Body of pancreas (tissue), 4 donors: ENCODE data around the gene PRKAB1. TPM values are rescaled to one million over a fixed set of nuclear protein-coding genes. Genes with fewer than 3 reads are reported as not detected.
"Not testable (repeated sequence)": the region's sequence is repeated elsewhere in the genome, so short reads cannot be mapped to it uniquely, and the experiment has no call there.

Experiments used
- ATAC-seq: fragments of 150-250 bp; one replicate; pipeline ENCODE4 v1.9.1; 2016
- DNase-seq, 4 donors: peaks; one replicate each; pipeline ENCODE4 v3.0.0-alpha.2; 2019
- H3K27ac ChIP-seq, 4 donors: fragments of 200-600 bp; sonication (generic); 1 replicate in 3 of 4; 2 replicates in 1 of 4; pipeline versions ENCODE4 v1.5.1 to v1.6.1; 2016 to 2019; ENCODE audit warnings: mild to moderate bottlenecking in 1 of 4, mixed read lengths in 1 of 4, moderate library complexity in 1 of 4
- H3K27me3 ChIP-seq, 2 donors: fragments of 200-600 bp; sonication (generic); one replicate each; pipeline ENCODE4 v1.6.0; 2016; ENCODE audit warnings: mild to moderate bottlenecking in 1 of 2
- H3K36me3 ChIP-seq, 2 donors: fragments of 200-600 bp; sonication (generic); replicated peaks in 1 of 2; 2 replicates each; pipeline ENCODE4 v1.5.1; 2016; ENCODE audit warnings: low read depth in 2 of 2; ENCODE audit not compliant: insufficient read depth in 1 of 2
- H3K4me1 ChIP-seq: fragments of 200-600 bp; sonication (generic); one replicate; pipeline ENCODE4 v1.6.0; 2016
- H3K4me3 ChIP-seq, 2 donors: fragments of 200-600 bp; sonication (generic); 1 replicate in 1 of 2; 2 replicates in 1 of 2; pipeline ENCODE4 v1.5.1; 2016 to 2019
- H3K9me3 ChIP-seq, 3 donors: fragments of 200-600 bp; sonication (generic); 1 replicate in 2 of 3; 2 replicates in 1 of 3; pipeline ENCODE4 v1.5.1; 2016
- CTCF ChIP-seq, 7 experiments: fragments of 450-650 bp in 4 of 7; fragments of 200-600 bp in 3 of 7; sonication (generic) in 3 of 7; IDR thresholded peaks; one replicate each; pipeline ENCODE4 v1.5.1; 2016 to 2019; ENCODE audit warnings: antibody characterized with exemption in 7 of 7
- POLR2A ChIP-seq, 3 donors: fragments of 450-650 bp; IDR thresholded peaks; one replicate each; pipeline ENCODE4 v1.6.1; 2016; ENCODE audit warnings: antibody characterized with exemption in 3 of 3, mild to moderate bottlenecking in 2 of 3
- WGBS, 2 donors: methylation state at CpG; one replicate each; pipeline ENCODE4 v1.1.5; 2017; 5-methylcytosine and 5-hydroxymethylcytosine counted together
- intact Hi-C: fragments of 100-400 bp; cut with DNase I; formaldehyde crosslinking; loops from one replicate; pipeline ENCODE4 v1.15.1; 2023
- total RNA-seq, 2 donors: library from RNA; depleted of rRNA; stranded (reverse); fragments of >200 nt; gene quantifications; one replicate each; pipeline ENCODE4 v1.1.0, GENCODE V29; 2016

Gene PRKAB1
- total RNA-seq: 10 to 100 TPM; 13.5 to 20.5 TPM

GRCh38 chr12:119667577-119668323, at the start of gene PRKAB1:
TSS of gene PRKAB1 (plus strand) at chr12:119668133. CDS start at chr12:119668245, 112 bp downstream.
- Histone ChIP-seq H3K9me3 (no peaks in the 10 kb centered on the region), H3K4me1 (peaks cover 38% of the 10 kb centered on the region), H3K27ac (peak within 1 kb of the TSS; percentile 91 to 96 (median 94)), H3K4me3 (peak within 1 kb of the TSS; percentile 84 to 94), H3K27me3 (no peaks in the 10 kb centered on the region), H3K36me3 (peaks cover 0 to 3% of the 10 kb centered on the region in 2 donors)
- DNase-seq (peak; percentile 97 to 99 (median 99)), ATAC-seq (peak; percentile 98)
- intact Hi-C loops: loop anchor here (10.0 kb wide), 1 partner anchor 117 kb away; no protein-coding TSS in a partner anchor
- WGBS, 2 donors: 0% methylated on average over 32 to 68 of the region's 69 CpGs
- TF ChIP-seq POLR2A (IDR thresholded peaks at IDR 0.05): peak; percentile 83 to 96 (median 92)
- peak; percentile 86 to 98 (median 96) for TF ChIP-seq CTCF (IDR thresholded peaks at IDR 0.05)

GRCh38 chr12:119618328-119618896, 49.5 kb upstream of the PRKAB1 start:
- H3K27me3 ChIP-seq, H3K9me3 ChIP-seq, H3K4me1 ChIP-seq, H3K36me3 ChIP-seq, H3K27ac ChIP-seq, DNase-seq, H3K4me3 ChIP-seq, ATAC-seq, intact Hi-C loops: not testable (repeated sequence)
- WGBS, 2 donors: 77 to 90% methylated on average over 1 of the region's 1 CpG

GRCh38 chr12:119620490-119620889, 47.4 kb upstream of the PRKAB1 start:
- 54% methylated on average over 1 of the region's 1 CpG for WGBS, 2 donors
- ATAC-seq: no peak

GRCh38 chr12:119621878-119622277, 46.1 kb upstream of the PRKAB1 start:
- no peak overlapping the region for H3K27ac ChIP-seq
- H3K36me3 ChIP-seq: no peaks in the 10 kb centered on the region
- no peaks in the 10 kb centered on the region for H3K4me1 ChIP-seq
- peaks cover 0 to 8% (median 0%) of the 10 kb centered on the region in 3 donors for H3K9me3 ChIP-seq
- DNase-seq (no peak), ATAC-seq (no peak)
- no peak overlapping the region for H3K4me3 ChIP-seq
- WGBS, 2 donors: 18 to 22% methylated on average over 2 of the region's 2 CpGs
- intact Hi-C loops: no loop called here
- TF ChIP-seq POLR2A (IDR thresholded peaks at IDR 0.05) (no peak), CTCF (IDR thresholded peaks at IDR 0.05) (no peak)
- H3K27me3 ChIP-seq: no peaks in the 10 kb centered on the region

More at GRCh38 chr12:119620490-119620889, 47.4 kb upstream of the PRKAB1 start:
- Histone ChIP-seq H3K4me1 (no peaks in the 10 kb centered on the region), H3K36me3 (no peaks in the 10 kb centered on the region), H3K27me3 (no peaks in the 10 kb centered on the region), H3K27ac (no peak overlapping the region), H3K9me3 (peaks cover 0 to 8% (median 0%) of the 10 kb centered on the region in 3 donors), H3K4me3 (no peak overlapping the region)
- no peak for DNase-seq
- intact Hi-C loops: no loop called here
- TF ChIP-seq POLR2A (IDR thresholded peaks at IDR 0.05) (no peak), CTCF (IDR thresholded peaks at IDR 0.05) (no peak)

- intact Hi-C loops: no loop called here
- WGBS, 2 donors: 80% methylated on average over 4 of the region's 4 CpGs
- Histone ChIP-seq H3K27ac (no peak overlapping the region), H3K4me3 (no peak overlapping the region), H3K9me3 (no peaks in the 10 kb centered on the region), H3K4me1 (no peaks in the 10 kb centered on the region), H3K36me3 (no peaks in the 10 kb centered on the region), H3K27me3 (no peaks in the 10 kb centered on the region)
- ATAC-seq (no peak), DNase-seq (no peak)
- TF ChIP-seq POLR2A (IDR thresholded peaks at IDR 0.05) (no peak), CTCF (IDR thresholded peaks at IDR 0.05) (no peak)
Measured at GRCh38 chr12:119624966-119625365, 43.0 kb upstream of the PRKAB1 start.
